GM13977 (cell line): ENCODE measurements around the gene MGAT5B.
"Not testable (repeated sequence)": the region's sequence is repeated elsewhere in the genome, so short reads cannot be mapped to it uniquely, and the experiment has no call there.

Experiments used
- DNase-seq: peaks from one replicate; pipeline ENCODE4 v3.0.0; 2012; ENCODE audit warnings: low spot score
- CTCF ChIP-seq: IDR thresholded peaks from 2 replicates; pipeline ENCODE4 v1.5.1; 2012; ENCODE audit warnings: mild to moderate bottlenecking, control low read depth; ENCODE audit not compliant: insufficient read depth; ENCODE audit errors: extremely low read depth, missing control alignments
- in situ Hi-C: fragments of 300-500 bp; cut with MboI; formaldehyde crosslinking; loops from one replicate; pipeline ENCODE4 v1.12.0; 2022; ENCODE audit warnings: low sequenced_read_pairs, low pct_unique_long_range_greater_than_20kb, mixed read lengths, inconsistent platforms; ENCODE audit not compliant: unreplicated experiment

The MGAT5B gene

GRCh38 chr17:76840884-76841775, 27.1 kb upstream of the MGAT5B start:
- no peak for TF ChIP-seq CTCF
- in situ Hi-C loops = no loop called here
- DNase-seq = no peak

DNA sequence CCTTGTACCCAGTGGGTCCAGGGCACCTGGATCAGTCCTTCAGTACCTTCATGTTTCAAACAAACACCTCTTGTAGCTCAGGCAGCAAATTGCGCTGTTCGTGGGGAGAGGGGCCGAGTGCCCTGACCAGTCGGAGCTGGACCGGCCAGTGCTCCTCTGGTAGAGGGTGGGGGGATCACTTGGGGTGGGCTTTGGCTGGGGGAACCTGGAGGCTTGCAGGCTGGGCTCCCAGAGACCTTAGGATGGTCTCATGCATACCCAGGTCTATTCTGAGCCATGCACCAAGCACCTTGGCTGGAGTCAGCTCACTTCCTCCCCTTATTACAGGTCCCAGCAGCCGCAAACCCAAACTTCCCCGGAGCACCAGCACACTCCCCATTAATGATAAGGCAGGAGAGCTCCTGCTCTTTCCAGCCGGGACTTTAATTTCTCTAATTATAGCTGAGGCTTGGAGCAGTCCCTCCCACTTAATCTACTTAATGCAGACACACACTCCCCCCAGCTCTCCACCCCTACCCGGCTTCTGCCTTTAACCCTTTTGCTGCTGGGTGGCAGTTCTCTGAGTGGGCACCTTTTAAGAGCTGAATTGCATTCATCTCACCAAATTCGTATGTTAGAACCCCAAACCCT, 26.3 kb upstream of the MGAT5B start:
- in situ Hi-C loops = no loop called here
- DNase-seq = no peak
- TF ChIP-seq CTCF = no peak

- in situ Hi-C loops, DNase-seq: not testable (repeated sequence)
Observed at GRCh38 chr17:76843068-76843467, 25.1 kb upstream of the MGAT5B start.

GRCh38 chr17:76843703-76844484, 24.3 kb upstream of the MGAT5B start:
- in situ Hi-C loops = no loop called here
- no peak for DNase-seq
- TF ChIP-seq CTCF = no peak

DNA sequence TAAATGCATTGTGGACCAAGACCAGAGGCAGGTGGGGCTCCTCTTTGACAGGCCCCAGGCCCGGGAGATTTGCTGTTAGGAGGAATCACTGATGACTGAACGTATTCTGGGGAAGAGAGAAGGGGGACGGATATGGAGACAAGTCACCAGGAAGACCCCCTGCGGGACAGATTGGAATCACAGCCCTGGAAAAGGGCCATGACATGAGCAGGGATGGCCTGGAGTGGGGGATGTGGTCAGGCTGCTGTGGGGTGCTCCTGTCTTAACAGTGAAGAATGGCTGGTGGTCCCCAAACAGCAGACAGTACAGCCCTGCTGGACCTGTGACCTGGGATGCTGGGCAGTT, 23.7 kb upstream of the MGAT5B start:
- in situ Hi-C loops = no loop called here
- DNase-seq = no peak
- no peak for TF ChIP-seq CTCF

- TF ChIP-seq CTCF = no peak
- DNase-seq = no peak
- in situ Hi-C loops = no loop called here
Observed at GRCh38 chr17:76844846-76845245, 23.4 kb upstream of the MGAT5B start.
